K562 (cell line): Measurements from ENCODE around the gene ARV1. TPM values are rescaled to one million over a fixed set of nuclear protein-coding genes. Genes with fewer than 3 reads are reported as not detected.

Experiments used
- FOXP4 ChIP-seq: sonication (generic); formaldehyde crosslinking; IDR thresholded peaks from 2 replicates; pipeline ENCODE4 v1.8.0; 2022; ENCODE audit warnings: mild to moderate bottlenecking, missing genetic modification reagents, borderline replicate concordance
- HDGF ChIP-seq: fragments of 450-650 bp; IDR thresholded peaks from 2 replicates; pipeline ENCODE4 v1.6.1; 2016
- IRF2 ChIP-seq: sonication (generic); formaldehyde crosslinking; IDR thresholded peaks from 2 replicates; pipeline ENCODE4 v1.8.1; 2022; ENCODE audit warnings: mild to moderate bottlenecking, missing genetic modification reagents
- NCOA4 ChIP-seq: fragments of 450-650 bp; IDR thresholded peaks from 2 replicates; pipeline ENCODE4 v1.6.1; 2018; ENCODE audit warnings: mild to moderate bottlenecking; ENCODE audit not compliant: partially characterized antibody
- TEAD2 ChIP-seq: fragments of 450-650 bp; IDR thresholded peaks from 2 replicates; pipeline ENCODE4 v1.6.1; 2016; ENCODE audit warnings: missing genetic modification characterization, control low read depth, missing compliant biosample characterization
- TRIM28 ChIP-seq: fragments of 450-650 bp; IDR thresholded peaks from 2 replicates; pipeline ENCODE4 v1.6.1; 2017
- ZBTB1 ChIP-seq: sonication (generic); formaldehyde crosslinking; IDR thresholded peaks from 2 replicates; pipeline ENCODE4 v1.8.1; 2023; ENCODE audit warnings: missing genetic modification reagents, low read depth, mild to moderate bottlenecking, borderline replicate concordance
- ZBTB43 ChIP-seq: sonication (generic); formaldehyde crosslinking; IDR thresholded peaks from 2 replicates; pipeline ENCODE4 v1.8.0; 2023; ENCODE audit warnings: mild to moderate bottlenecking, missing genetic modification reagents
- ZBTB9 ChIP-seq: fragments of 450-650 bp; formaldehyde crosslinking; IDR thresholded peaks from 2 replicates; pipeline ENCODE4 v1.4.0; 2020; ENCODE audit warnings: mild to moderate bottlenecking, moderate library complexity
- ZC3H4 ChIP-seq: sonication (generic); formaldehyde crosslinking; IDR thresholded peaks from 2 replicates; pipeline ENCODE4 v1.9.0; 2021; ENCODE audit warnings: missing genetic modification reagents, borderline replicate concordance
- ZNF239 ChIP-seq: fragments of 250-450 bp; sonication (Bioruptor Pico); IDR thresholded peaks from 2 replicates; pipeline ENCODE4 v1.4.0; 2020; ENCODE audit warnings: mild to moderate bottlenecking
- ZNF324 ChIP-seq: fragments of 250-450 bp; sonication (Bioruptor Pico); IDR thresholded peaks from 2 replicates; pipeline ENCODE4 v1.4.0; 2020; ENCODE audit warnings: mild to moderate bottlenecking
- ZNF75A ChIP-seq: fragments of 450-650 bp; formaldehyde crosslinking; IDR thresholded peaks from 2 replicates; pipeline ENCODE4 v1.4.0; 2020; ENCODE audit warnings: mild to moderate bottlenecking
- ZNF79 ChIP-seq: fragments of 250-450 bp; sonication (Bioruptor Pico); IDR thresholded peaks from 2 replicates; pipeline ENCODE4 v1.4.0; 2020; ENCODE audit warnings: low read depth, mild to moderate bottlenecking, moderate library complexity
- polyA plus RNA-seq, 8 experiments: library from polyadenylated mRNA; depleted of rRNA in 4 of 8; stranded (reverse) in 5 of 8; unstranded in 3 of 8; fragments of >200 nt; fragmentation: Nextera tagmentation in 2 of 8; fragmentation: Illumina TruSeq in 1 of 8; extraction: Ambion mirVana in 2 of 8; extraction: Trizol in 1 of 8; gene quantifications; 2 replicates each; pipeline versions ENCODE4 v1.2.1 to v1.2.3, GENCODE V29; 2011 to 2014; ENCODE audit warnings: inconsistent platforms in 1 of 8, missing spikeins in 1 of 8
- total RNA-seq, 7 experiments: library from RNA; depleted of rRNA in 6 of 7; stranded (reverse); fragments of >200 nt in 6 of 7; fragmentation: Illumina TruSeq in 2 of 7; extraction: Trizol in 2 of 7; gene quantifications; 2 replicates each; pipeline versions ENCODE4 v1.2.1 to v1.2.3, GENCODE V29; 2011 to 2021; ENCODE audit warnings: low replicate concordance in 1 of 7
- TF ChIP-seq, protein P1 (sequence below): fragments of 450-650 bp; IDR thresholded peaks from 2 replicates; pipeline ENCODE4 v1.6.1; 2016
- TF ChIP-seq, protein P2 (sequence below): fragments of 450-650 bp; IDR thresholded peaks from 2 replicates; pipeline ENCODE4 v1.6.1; 2017; ENCODE audit warnings: antibody characterized with exemption, mild to moderate bottlenecking

Gene ARV1
- total and polyA plus RNA-seq, 9 of the 15 experiments (the other 6 are each of a cell fraction or from before 2014, with no cell fraction given) = 54.8 to 139 (median 74.0) TPM

DNA sequence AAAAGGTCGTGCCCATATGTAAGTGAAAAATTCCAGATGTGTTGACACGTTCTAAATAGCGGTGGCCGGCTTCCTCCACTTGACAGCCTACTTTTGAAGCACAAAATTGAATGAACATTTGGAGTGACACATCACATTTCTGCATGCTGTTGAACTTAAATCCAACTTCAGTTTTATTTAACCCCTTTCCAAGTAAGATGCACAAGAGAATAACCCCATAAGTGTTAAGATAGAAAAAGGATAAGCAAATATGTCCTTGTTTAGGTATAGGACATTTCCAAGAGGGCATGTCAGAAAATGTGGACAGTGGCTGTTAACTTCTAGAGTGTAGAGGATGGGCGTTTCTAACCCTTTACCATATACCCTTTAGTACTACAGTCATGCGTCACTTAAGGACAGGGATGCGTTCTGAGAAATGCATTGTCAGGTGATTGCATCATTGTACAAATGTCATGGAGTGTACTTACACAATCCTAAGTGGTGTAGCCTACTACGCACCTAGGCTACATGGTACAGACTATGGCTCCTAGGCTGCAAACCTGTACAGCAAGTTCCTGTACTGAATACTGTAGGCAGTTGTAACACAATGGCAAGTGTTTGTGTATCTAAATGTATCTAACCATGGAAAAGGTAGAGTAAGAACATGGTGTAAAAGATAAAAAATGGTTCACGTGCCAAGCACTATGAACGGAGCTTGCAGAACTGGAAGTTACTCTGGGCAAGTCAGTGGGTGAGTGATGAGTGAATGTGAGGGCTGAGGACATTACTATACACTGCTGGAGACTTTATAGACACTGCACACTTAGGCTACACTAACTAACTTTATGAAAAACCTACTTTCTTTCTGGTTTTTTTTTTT is 70.5 kb downstream of the ARV1 start (continued):
- peak; percentile 94 for TF ChIP-seq ZBTB9 (CRISPR knock-in tag)
- peak; percentile 58; the same call in 1 of the 2 replicates for TF ChIP-seq ZNF75A (CRISPR knock-in tag)
- TF ChIP-seq TRIM28 = peak; percentile 49; the same call in 1 of the 2 replicates
- peak; percentile 67 for TF ChIP-seq ZNF324 (CRISPR knock-in tag)
- no peak for TF ChIP-seq IRF2 (CRISPR knock-in tag)
- peak; percentile 82 for TF ChIP-seq ZNF239
- no peak for TF ChIP-seq NCOA4
- 0 out of 2 replicates have a peak, but pooled peaks have one; percentile 42 for TF ChIP-seq FOXP4 (CRISPR knock-in tag)
- peak; percentile 83 for TF ChIP-seq ZNF79 (CRISPR knock-in tag)
- TF ChIP-seq, protein P1, sequence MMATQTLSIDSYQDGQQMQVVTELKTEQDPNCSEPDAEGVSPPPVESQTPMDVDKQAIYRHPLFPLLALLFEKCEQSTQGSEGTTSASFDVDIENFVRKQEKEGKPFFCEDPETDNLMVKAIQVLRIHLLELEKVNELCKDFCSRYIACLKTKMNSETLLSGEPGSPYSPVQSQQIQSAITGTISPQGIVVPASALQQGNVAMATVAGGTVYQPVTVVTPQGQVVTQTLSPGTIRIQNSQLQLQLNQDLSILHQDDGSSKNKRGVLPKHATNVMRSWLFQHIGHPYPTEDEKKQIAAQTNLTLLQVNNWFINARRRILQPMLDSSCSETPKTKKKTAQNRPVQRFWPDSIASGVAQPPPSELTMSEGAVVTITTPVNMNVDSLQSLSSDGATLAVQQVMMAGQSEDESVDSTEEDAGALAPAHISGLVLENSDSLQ = peak; percentile 86
- TF ChIP-seq TEAD2 (tag) = peak; percentile 76; the same call in 1 of the 2 replicates
- TF ChIP-seq, protein P2, sequence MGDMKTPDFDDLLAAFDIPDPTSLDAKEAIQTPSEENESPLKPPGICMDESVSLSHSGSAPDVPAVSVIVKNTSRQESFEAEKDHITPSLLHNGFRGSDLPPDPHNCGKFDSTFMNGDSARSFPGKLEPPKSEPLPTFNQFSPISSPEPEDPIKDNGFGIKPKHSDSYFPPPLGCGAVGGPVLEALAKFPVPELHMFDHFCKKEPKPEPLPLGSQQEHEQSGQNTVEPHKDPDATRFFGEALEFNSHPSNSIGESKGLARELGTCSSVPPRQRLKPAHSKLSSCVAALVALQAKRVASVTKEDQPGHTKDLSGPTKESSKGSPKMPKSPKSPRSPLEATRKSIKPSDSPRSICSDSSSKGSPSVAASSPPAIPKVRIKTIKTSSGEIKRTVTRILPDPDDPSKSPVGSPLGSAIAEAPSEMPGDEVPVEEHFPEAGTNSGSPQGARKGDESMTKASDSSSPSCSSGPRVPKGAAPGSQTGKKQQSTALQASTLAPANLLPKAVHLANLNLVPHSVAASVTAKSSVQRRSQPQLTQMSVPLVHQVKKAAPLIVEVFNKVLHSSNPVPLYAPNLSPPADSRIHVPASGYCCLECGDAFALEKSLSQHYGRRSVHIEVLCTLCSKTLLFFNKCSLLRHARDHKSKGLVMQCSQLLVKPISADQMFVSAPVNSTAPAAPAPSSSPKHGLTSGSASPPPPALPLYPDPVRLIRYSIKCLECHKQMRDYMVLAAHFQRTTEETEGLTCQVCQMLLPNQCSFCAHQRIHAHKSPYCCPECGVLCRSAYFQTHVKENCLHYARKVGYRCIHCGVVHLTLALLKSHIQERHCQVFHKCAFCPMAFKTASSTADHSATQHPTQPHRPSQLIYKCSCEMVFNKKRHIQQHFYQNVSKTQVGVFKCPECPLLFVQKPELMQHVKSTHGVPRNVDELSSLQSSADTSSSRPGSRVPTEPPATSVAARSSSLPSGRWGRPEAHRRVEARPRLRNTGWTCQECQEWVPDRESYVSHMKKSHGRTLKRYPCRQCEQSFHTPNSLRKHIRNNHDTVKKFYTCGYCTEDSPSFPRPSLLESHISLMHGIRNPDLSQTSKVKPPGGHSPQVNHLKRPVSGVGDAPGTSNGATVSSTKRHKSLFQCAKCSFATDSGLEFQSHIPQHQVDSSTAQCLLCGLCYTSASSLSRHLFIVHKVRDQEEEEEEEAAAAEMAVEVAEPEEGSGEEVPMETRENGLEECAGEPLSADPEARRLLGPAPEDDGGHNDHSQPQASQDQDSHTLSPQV = peak; percentile 99
- TF ChIP-seq ZBTB43 (CRISPR knock-in tag) = 0 out of 2 replicates have a peak, but pooled peaks have one; percentile 36
- TF ChIP-seq ZBTB1 (CRISPR knock-in tag) = no peak
- TF ChIP-seq HDGF = peak; percentile 13; the same call in 1 of the 2 replicates
- no peak for TF ChIP-seq ZC3H4 (CRISPR knock-in tag)
